ENCODE results near the gene VMAC.

DNA sequence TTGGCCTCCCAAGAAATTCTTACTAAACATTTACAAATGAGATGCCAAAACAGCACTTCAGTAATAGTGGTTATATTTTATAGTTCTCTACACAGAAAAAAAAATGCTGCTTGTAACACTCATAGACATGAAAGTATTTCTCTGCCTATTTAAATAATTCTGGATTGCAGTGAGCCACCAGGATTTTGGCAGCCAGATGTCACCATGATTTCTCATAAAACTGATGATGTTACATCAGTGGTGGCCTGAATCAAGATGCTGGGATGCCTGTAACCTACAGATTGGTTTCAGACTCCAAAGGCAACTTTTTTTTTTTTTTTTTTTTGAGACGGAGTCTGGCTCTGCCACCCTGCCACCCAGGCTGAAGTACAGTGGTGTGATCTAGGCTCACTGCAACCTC is 6.7 kb downstream of the VMAC start:
- TF ChIP-seq, protein P1, sequence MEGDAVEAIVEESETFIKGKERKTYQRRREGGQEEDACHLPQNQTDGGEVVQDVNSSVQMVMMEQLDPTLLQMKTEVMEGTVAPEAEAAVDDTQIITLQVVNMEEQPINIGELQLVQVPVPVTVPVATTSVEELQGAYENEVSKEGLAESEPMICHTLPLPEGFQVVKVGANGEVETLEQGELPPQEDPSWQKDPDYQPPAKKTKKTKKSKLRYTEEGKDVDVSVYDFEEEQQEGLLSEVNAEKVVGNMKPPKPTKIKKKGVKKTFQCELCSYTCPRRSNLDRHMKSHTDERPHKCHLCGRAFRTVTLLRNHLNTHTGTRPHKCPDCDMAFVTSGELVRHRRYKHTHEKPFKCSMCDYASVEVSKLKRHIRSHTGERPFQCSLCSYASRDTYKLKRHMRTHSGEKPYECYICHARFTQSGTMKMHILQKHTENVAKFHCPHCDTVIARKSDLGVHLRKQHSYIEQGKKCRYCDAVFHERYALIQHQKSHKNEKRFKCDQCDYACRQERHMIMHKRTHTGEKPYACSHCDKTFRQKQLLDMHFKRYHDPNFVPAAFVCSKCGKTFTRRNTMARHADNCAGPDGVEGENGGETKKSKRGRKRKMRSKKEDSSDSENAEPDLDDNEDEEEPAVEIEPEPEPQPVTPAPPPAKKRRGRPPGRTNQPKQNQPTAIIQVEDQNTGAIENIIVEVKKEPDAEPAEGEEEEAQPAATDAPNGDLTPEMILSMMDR (IDR thresholded peaks at IDR 0.05), result no peak
- TF ChIP-seq POLR2A (IDR thresholded peaks at IDR 0.05), result no peak

Data from stomach (tissue), 4 donors.